HG03460 (cell line): ENCODE measurements around the gene SERPINH1.

Source experiments
- ATAC-seq: cut with Tn5 transposase; IDR thresholded peaks from one replicate; pipeline ENCODE4 v1.9.1; 2021; ENCODE audit not compliant: unreplicated experiment

Gene SERPINH1

GRCh38 chr11:75532200-75533048 lies 29.6 kb upstream of the SERPINH1 start:
- no peak for ATAC-seq

GRCh38 chr11:75533896-75534258 lies 28.2 kb upstream of the SERPINH1 start:
- no peak for ATAC-seq

GRCh38 chr11:75534259-75535069 lies 27.6 kb upstream of the SERPINH1 start:
- ATAC-seq = no peak

- no peak for ATAC-seq
These were observed 27.0 kb upstream of the SERPINH1 start for GRCh38 chr11:75535071-75535470.

GRCh38 chr11:75536786-75537641 lies 25.0 kb upstream of the SERPINH1 start:
- ATAC-seq = peak; percentile 81

- ATAC-seq = no peak
These were observed 24.3 kb upstream of the SERPINH1 start for GRCh38 chr11:75537740-75538139.

GRCh38 chr11:75538150-75538942 lies 23.7 kb upstream of the SERPINH1 start:
- no peak for ATAC-seq

GRCh38 chr11:75539459-75540334 lies 22.4 kb upstream of the SERPINH1 start:
- no peak for ATAC-seq

- ATAC-seq = no peak
These were observed 20.6 kb upstream of the SERPINH1 start for GRCh38 chr11:75541193-75542087.

- ATAC-seq = no peak
These were observed 20.0 kb upstream of the SERPINH1 start for GRCh38 chr11:75542088-75542438.

- ATAC-seq = no peak
These were observed 18.2 kb upstream of the SERPINH1 start for GRCh38 chr11:75543806-75544205.

GRCh38 chr11:75547177-75547576 lies 14.9 kb upstream of the SERPINH1 start:
- ATAC-seq = no peak

- no peak for ATAC-seq
These were observed 14.4 kb upstream of the SERPINH1 start for GRCh38 chr11:75547617-75548058.

- ATAC-seq = no peak
These were observed 13.3 kb upstream of the SERPINH1 start for GRCh38 chr11:75548595-75549272.

GRCh38 chr11:75549370-75549958 lies 12.6 kb upstream of the SERPINH1 start:
- ATAC-seq = no peak

GRCh38 chr11:75553182-75553581 lies 8.9 kb upstream of the SERPINH1 start:
- ATAC-seq = no peak

- no peak for ATAC-seq
These were observed 8.2 kb upstream of the SERPINH1 start for GRCh38 chr11:75553889-75554257.
